ENCODE measurements around the gene DHX57.
A peak's percentile ranks its signal among the peaks of the same experiment; 100 is the strongest.
"Not testable (repeated sequence)": the region's sequence is repeated elsewhere in the genome, so short reads cannot be mapped to it uniquely, and the experiment has no call there.

DHX57 gene

DNA sequence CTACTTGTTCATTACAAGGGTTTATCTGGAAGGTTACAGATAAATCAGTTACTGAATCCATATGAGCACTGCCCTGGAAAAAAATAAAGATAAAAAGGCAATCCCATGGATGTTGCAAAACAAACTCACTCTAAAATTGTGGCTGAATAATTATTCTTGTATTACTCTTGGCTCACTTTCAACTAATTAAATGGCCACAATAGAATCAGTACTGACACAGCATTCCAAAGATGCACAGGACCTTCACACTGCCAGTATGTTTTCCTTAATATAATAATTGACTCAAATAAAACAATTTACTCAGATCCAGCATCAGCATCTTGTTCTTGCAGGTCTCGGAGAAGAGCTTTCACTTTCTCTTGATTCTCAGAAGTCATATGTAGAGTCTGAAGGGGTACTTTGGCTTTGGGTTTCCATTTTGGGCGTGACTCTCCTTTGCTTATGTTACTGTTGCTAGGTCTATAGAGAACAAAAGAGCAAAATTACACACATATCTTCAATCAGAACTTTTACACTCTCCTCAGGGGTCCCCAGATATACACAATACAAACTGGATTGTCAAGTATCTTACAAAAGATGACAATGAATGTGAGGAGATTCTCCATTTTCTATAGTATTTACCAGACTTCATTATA is 12.6 kb downstream of the DHX57 start:
- DNase-seq, result no peak

DNA sequence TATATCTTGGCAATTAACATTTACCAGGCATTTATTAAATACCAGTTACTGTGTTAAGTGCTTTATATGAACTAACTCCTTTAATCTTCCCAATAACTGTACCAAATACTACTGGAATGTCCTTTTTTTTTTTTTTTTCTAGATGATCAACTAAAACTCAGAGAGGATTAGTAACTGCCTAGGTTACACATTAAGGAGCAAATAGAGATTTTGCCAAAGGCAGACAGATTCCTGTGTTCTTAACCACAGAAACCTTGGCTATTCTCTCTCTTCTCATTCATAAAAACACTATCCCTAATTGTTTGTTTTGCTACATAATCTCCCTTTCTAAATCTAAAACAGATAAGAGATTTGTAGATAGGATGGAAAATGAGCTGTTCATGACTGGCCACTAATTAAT is 13.3 kb downstream of the DHX57 start:
- DNase-seq, result no peak

DNA sequence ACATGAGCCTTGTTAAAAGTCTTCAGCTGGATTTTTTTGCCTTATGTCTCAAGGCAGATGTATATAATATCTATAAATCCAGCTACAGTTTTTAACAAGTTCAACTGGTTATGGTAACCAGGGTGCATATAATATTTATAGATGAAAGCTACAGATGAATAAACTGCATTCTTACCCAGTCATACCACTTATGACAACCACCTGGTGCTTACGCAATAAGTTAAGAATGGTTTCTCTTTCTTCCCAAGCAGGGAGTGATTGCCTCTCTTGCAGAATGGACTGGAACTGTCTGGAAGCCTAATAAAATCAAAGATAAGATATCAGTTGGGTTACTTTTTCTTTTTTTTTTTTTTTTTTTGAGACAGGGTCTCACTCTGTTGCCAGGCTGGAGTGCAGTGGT is 19.6 kb downstream of the DHX57 start:
- DNase-seq, result no peak

- no peak for DNase-seq
Measured at GRCh38 chr2:38850045-38850444, 25.7 kb downstream of the DHX57 start.

DNA sequence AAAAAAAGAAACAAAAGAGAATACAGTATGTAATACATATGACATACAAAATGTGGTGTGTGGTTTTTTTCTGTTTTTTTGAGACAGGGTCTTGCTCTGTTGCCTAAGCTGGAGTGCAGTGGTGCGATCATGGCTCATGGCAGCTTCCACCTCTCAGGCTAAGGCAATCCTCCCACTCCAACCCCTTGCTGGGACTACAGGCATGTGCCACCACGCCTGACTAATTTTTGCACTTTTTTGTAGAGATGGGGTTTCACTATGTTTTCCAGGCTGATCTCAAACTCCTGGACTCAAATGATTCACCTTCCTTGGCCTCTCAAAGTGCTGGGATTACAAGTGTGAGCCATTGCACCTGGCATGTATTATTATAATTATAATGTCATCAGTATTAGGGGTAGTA is 38.9 kb downstream of the DHX57 start:
- no peak for DNase-seq

- no peak for DNase-seq
Measured at GRCh38 chr2:38835990-38836389, 39.7 kb downstream of the DHX57 start.

GRCh38 chr2:38835015-38835601 is 40.6 kb downstream of the DHX57 start:
- DNase-seq, result peak in 1 of 6 experiments; percentile 8

- DNase-seq, result no peak
Measured at GRCh38 chr2:38830526-38831159, 45.1 kb downstream of the DHX57 start.

GRCh38 chr2:38829971-38830370 is 45.8 kb downstream of the DHX57 start:
- no peak for DNase-seq

- no peak for DNase-seq
Measured at GRCh38 chr2:38828460-38828859, 47.3 kb downstream of the DHX57 start.

DNA sequence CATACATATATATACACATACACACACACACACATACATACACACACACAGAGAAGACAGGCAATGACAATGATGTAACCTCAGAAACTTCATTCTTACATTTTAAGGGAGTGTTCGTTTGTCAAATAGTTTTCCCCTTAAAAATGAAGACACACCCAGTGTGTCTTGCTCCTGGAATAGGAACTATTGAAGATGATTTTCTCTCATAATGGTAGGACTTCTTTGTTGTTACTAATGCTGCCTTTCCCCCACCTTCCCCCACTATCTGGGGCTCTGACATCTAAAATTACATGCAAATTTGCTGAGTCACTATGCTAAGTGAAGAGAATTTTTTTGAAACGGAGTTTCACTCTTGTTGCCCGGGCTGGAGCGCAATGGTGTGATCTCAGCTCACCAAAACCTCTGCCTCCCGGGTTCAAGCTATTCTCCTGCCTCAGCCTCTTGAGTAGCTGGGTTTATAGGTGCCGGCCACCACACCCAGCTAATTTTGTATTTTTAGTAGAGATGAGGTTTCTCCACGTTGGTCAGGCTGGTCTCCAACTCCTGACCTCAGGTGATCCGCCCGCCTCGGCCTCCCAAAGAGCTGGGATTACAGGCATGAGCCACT is 48.1 kb downstream of the DHX57 start:
- DNase-seq, result not testable (repeated sequence)

GRCh38 chr2:38825956-38826355 is 49.8 kb downstream of the DHX57 start:
- no peak for DNase-seq

DNA sequence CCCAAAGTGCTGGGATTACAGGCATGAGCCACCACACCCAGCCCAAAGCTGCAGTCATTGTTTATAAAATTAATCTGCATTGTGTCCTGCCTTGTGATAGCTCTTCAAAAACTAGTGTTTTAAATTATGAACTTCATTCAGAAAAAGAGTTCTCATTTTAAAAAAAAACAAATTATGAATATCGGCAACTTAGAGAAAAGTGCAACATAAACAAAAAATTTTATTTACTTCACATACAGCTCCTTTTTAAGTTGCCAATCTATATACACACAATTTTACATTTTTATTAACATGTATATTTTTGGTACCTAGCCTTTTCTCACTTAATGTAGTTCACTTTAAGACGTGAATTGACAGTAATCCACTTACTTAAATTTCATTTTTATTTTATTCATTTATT is 50.8 kb downstream of the DHX57 start:
- no peak for DNase-seq

DNA sequence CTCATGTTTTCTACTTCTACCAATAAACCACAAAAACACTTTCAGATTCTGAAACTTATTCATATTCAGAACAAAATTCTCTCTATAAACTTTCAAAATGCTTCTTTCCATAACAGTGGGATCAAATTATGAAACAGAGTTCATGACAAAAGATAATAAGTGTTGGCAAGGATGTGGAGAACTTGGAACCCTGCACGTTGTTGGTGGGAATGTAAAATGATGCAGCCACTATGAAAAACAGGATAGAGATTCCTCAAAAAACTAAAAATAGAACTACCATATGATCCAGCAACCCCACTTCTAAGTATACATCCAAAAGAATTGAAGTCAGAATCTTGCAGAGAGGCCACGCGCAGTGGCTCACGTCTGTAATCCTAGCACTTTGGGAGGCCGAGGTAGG is 52.3 kb downstream of the DHX57 start:
- no peak for DNase-seq

GRCh38 chr2:38818565-38818964 is 57.2 kb downstream of the DHX57 start:
- no peak for DNase-seq

DNA sequence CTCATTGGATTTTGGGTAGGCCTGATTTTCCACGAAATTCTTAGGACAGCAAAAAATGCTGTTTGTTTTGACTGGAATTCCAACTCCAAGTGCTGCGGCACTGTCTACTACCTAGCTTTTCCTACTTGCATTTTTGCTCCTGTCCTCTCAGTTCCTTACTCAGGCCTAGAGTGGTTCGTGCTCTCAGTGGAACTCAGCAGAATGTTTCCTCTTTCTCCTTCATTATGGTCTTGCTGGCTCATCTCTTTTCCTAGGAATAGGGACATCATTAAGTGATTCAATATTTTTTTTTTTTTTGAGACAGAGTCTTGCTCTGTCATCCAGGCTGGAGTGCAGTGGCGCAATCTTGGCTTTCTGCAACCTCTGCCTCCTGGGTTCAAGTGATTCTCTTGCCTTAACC is 59.8 kb downstream of the DHX57 start:
- no peak for DNase-seq

DNA sequence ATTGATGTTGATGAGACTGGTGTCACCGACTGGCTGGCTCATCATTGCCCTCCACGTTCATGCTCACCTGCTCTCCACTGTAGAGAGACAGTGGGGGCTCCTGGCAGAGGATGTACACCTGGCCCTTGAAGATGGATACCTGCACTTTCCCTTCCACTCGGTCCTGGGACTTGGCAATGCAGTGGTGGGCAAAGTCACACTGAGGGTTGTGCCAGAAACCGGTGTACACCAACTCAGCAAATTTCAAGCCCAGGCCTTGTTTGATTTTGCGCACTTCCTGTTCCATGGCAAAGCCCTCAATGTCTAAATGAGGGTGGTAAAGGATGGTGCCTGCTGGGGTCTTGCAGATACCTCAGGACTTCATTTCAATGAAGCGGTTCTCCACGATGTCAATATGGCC is 65.2 kb downstream of the DHX57 start:
- no peak for DNase-seq

GRCh38 chr2:38808677-38809076 is 67.1 kb downstream of the DHX57 start:
- no peak for DNase-seq

GRCh38 chr2:38806733-38807059 is 69.0 kb downstream of the DHX57 start:
- DNase-seq, result no peak

- no peak for DNase-seq
Measured at GRCh38 chr2:38806015-38806732, 69.6 kb downstream of the DHX57 start.

GRCh38 chr2:38797953-38798352 is 77.8 kb downstream of the DHX57 start:
- DNase-seq, result no peak

DNA sequence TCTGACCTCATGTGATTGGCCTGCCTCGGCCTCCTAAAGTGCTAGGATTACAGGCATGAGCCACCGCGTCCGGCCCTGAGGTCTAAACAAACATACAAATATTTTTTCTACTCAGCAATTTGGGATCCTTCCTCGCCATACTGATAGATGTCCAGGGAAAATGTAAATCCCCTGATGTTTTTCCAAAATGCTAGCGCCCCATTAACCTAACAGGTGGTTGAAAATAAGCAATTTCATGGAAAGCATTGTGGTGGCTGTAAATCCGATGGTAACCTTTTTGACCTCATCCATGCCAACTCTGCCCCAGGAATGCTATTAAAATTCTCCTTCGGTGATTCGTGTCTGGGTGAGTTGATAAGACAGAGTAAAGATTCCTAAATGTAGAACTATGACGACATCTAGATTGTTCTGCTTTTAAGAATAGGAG is 78.5 kb downstream of the DHX57 start:
- DNase-seq, result no peak

GRCh38 chr2:38795016-38795415 is 80.7 kb downstream of the DHX57 start:
- DNase-seq, result not testable (repeated sequence)

Data from stimulated activated naive CD4-positive, alpha-beta T cell (primary cell).